GM18868 (cell line): ENCODE measurements around the gene STK32B.

Source experiments
- ATAC-seq: cut with Tn5 transposase; IDR thresholded peaks from one replicate; pipeline ENCODE4 v1.9.1; 2021; ENCODE audit warnings: mild to moderate bottlenecking, moderate library complexity; ENCODE audit not compliant: unreplicated experiment

Gene STK32B

DNA sequence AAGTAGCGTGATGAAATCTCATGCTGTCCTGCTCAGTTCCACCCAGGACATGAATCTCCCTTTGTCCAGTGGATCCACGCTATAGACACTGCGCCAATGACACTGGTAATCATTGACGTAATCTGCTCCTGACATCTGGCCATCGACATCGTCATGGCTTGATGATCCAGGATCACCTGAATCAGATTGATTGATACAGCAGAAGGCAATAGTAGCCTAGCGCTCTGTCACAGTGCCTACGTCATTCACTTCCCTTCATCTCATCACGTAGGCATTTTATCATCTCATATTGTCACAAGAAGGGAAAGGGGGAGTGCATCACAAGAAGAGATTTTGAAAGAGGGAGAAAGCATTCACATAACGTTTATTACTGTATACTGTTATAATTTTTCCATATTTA, 68.8 kb downstream of the STK32B start:
- no peak for ATAC-seq

DNA sequence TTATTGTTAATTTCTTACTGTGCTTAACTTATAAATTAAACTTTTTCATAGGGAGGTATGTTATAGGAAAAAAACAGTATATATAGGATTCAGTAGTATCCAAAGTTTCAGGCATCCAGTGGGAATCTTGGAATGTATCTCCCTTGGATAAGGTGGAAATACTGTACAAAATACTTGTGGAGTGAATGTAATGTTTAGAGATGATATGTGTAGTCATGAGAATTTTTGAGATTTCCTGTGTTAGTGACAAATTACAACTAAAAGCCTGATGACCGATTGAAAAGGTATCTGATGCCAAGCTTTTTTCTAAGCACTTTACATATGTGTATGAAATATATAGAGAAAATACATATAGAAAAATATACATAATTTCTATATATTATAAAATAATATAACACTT, 69.2 kb downstream of the STK32B start:
- ATAC-seq = no peak

DNA sequence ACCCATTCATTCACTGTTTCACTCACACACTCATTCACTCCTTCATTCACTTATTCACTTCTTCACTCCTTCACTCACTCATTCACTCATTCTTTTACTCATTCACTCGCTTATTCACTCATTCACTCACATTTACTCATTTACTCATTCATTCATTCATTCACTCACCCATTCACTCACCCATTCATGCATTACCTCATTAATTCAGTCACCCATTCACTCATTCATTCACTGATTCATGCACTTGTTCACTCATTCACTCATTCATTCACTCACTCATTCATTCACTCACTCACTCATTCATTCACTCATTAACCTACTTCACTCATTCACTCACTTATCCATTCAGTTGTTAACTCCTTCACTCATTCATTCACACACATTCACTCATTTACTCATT, 70.8 kb downstream of the STK32B start:
- no peak for ATAC-seq

DNA sequence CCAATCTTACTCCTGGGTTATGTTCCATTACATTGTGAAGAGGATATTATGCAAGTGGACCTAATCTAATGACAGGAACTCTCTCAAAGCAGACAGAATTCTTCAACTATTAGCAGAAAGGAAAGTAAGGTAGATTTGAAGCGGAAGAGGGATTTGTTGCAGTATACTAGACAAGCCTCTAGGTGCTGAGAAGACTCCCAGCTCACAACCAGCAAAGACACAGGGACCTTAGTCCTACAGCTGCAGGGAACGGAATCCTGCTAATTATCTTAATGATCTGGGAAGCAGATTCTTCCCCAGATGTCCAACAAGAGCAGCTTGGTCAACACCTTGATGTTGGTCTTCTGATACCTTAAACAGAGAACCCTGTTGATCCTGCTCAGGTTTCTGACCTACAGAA, 73.6 kb downstream of the STK32B start:
- no peak for ATAC-seq

DNA sequence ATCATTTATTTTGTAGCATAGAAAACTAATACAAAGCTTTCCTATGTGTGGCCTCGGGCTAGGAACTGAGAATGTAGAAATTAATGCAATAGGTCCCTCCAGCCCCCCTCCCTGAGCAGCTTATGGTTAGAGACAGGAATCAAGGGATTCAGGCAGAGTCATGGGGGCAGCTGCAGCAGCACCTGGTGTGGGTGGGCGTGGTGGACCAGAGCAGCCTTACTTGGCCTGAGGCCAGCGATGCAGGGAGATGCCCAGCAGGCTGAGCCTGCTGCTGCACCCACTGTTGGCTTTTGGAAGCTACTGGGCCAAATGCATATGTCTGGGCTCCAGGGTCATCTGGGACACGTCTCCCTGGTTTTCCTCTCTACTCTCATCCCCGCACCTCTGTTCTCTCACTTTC, 74.0 kb downstream of the STK32B start:
- no peak for ATAC-seq

DNA sequence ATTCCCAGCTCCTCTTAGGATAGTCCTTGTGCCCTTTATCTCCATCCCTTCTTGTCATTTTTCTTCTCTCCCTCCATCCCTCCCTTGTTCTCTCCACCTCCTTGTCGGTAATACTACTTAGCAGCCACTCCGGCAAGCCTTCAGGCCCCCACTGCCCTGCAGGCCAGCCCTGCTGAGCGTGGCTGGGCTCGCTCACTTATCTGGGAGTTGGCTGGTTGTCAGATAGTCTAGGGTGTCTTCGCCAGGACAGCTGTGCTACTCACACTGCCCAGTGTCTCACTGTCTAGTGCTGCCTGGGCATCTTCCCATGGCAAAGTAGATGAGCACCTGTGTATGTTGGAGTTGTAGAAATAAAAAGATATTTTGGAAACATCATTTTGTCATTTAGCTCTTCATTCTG, 75.0 kb downstream of the STK32B start:
- ATAC-seq = no peak

DNA sequence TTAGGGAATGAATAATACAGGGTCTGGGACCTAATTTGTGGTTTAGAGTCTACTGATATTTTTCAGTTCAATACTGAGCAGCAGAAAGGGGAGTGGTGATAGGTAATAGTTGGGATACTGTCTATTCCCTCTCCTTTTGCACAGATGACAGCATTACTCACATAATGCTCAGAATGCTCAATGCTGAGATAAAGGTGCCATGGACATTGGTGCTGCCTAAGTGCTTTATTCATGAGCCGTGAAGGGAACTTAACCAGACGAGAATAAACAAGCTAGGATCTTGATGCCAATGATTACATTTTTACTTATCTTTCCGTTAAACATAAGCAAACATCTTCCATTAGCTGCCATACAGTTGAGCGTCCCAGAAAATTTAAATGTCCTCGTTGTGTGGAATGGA, 75.6 kb downstream of the STK32B start:
- ATAC-seq = no peak

DNA sequence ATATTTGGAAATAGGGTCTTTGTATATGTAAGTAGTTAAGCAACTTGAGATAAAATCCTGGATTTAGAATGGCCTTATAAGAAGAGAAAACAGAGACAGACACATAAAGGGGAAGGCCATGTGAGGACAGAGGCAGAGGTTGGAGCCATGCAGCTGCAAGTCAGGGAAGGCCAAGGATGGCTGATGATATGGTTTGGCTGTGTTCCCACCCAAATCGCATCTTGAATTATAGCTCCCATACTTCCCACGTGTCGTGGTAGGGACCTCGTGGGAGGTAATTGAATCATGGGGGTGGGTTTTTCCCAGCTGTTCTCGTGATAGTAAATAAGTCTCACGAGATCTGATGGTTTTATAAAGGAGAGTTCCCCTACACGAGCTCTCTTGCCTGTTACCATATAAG, 76.3 kb downstream of the STK32B start:
- ATAC-seq = no peak

DNA sequence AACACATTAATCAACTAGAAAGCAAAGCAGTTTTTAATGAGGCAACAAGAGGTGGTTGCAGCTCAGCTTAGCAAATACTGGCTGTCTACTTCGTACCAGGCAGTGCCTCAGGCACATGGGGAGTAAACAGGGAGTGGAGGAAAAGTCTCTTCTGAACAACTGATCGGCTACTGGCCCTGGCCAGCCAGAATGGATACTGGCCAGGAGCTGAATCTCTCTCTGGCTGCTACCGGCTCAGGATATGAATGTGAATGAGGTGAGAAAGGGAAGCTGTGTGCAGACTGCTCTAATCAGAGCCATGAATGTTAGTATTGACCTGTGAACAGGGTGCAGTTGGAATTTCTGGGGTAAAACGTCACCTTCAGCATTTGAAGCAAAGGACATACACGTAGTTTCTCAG, 77.3 kb downstream of the STK32B start:
- ATAC-seq = no peak

DNA sequence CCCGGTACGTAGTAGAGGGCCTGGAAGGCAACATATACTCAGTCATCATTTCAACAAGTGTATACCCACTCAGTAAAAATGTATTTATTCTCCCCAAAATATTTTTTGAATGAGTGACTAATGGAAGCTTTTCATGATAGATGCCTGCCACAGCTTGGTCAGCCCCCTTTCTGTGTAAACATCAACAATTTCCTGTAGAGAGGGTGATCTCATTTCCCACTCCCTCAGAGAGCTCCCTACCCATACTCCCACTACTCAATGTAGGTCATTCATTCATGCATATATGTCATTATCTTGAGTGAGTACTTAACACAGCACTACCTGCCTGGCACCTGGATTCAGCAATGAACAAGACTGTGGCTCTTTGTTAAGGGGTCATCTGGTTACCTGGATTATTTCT, 81.9 kb downstream of the STK32B start:
- ATAC-seq = no peak

DNA sequence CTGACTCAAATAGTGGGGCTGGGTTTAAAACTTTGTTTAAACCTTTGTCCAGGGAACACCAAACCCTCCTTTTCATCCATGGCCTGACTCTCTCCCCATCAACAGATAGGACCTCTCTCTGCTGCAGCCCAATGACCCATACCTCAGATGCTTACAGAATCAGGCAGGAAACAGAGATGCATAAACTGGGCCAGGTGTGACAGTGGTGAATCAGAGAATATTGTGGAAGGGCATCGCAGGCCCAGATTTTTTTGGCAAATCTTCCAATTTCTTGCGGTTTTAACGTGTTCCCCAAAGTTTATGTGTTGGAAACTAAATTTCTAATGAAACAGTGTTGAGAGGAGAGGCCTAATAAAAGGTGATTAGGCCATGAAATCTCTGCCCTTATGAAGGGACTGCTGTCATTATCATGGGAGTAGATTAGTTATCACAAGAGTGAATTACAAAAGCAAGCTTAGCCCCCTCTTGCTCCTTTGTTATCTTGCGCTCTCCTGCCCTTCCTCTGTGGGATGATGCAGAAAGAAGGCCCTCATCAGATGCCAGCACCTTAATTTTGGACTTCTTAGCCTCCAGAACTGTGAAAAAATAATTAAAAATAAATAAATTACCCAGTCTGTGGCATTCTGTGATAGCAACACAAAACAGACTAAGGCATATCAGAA, 82.8 kb downstream of the STK32B start:
- ATAC-seq = no peak

DNA sequence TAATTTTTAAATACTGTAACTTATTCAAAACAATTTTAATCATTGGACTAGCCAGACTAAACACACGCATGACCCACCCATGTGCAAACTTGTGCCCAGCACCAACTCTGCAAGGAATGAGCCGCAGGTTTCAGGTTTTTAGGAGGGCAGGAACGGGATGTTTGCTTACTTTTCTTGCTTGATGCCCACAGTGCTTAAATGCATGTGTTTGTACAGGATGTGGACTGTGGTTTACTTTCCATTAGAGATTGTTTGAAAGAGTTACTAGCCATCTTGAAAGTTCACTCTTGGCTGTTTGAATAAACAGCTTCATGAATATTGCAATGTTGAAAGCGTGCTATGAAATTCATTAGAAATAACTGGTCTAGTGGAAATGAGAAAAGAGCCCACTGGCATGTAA, 83.3 kb downstream of the STK32B start:
- ATAC-seq = no peak

DNA sequence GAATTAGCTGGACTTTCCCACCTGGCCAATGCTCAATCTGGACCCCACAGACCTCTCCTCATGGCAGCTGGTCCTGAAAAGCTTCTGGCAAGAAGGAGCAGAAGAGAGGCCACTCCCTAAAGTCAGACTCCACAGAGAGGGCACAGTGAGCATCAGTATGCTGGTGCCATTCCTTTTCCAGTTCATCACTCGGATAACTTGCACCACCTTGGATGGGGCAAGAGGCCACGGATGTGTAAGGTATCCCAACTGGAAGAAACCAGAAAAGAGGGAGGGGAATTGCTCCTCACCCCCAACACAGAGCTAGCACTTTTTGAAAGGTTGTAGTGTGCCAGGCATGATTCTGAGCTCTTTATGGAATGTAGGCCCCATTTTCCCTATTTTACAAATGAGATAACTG, 85.9 kb downstream of the STK32B start:
- no peak for ATAC-seq

DNA sequence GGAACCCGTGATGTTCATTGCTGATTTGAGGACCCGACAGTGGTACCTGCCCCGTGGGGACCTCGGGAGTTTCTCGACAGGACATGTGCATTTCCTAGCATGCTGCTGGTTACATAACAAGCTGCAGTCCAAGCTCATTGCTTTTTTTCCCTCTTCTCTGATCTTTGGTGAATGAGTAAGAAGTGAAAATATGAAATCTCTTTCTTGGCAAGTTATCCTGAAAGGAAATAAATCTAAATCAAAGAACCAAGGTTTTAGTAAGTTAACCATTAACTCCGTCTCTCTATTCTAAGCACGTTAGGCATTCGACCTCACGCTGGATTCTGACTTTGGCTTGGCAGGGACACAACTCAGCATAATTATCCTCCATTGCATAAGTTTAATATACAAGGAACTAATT, 86.6 kb downstream of the STK32B start:
- no peak for ATAC-seq

DNA sequence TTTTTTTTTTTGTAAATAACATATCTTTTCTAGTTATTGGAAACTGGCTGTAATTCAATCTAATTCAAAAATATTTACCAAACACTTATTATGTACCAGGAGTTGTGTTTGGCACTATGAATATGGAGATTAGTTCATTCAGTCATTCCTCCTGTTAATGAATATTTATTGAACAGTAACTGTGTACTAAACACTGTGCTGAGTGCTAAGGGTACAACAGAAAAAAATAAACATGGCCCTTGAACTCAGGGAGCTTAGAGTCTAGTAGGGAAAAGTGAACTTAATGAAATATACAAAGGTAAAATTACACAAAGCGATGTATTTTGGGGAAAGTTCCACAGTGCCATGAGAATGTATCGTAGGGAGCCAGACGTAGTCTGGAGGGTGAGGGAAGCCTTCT, 87.1 kb downstream of the STK32B start:
- ATAC-seq = no peak

DNA sequence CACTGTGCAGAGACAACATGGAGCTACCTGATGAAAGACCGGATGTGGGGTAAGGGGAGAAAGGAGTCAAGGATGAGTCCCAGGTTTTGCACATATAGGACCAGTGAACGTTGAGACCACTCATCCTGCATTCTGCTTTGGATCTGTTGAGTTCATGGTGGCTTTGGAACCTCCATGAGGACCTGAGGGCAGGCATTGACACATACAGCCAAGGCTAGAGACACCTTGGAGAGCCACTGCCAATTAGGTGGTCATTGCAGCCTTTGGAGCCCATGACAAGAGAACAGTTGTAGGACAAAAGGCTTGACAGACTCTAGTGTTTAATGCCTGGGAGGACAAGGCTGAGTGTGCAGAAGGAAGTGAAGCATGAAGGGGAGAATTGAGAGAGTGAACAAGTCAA, 87.9 kb downstream of the STK32B start:
- no peak for ATAC-seq

DNA sequence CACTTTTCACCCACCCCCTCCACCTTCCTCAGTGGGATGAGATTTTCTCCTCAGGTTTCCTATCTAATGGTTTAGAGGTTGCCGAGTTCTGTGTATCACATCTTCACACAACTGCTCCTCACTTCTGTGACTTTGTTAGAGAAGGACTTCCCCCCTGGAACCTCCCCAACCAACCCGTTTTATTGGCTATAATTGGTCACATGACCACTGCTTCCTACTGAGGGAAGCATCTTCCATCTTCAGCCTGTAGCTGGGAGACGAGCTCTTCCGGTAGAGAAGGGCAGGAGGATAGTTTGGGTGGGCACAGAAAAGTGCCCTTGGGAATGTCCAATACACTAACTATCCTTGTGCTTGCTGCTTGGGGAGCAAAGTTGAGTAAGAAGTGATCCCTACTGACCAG, 90.5 kb downstream of the STK32B start:
- ATAC-seq = no peak

DNA sequence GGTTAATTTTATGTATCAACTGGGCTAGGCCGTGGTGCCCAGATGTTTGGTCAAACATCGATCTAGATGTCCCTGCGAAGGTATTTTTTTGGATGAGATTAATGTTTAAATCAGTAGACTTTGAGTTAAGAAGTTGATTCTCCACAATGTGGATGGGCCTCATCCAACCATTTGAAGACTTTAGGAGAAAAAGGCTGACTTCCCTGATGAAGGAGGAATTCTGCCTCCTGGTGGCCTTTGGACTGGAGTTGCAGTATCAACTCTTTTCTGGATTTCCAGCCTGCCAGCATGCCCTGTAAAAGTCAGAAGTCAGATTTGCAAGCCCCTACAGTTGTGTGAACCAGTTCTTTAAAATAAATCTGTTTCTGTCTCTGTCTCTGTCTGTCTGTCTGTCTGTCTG, 91.4 kb downstream of the STK32B start:
- ATAC-seq = no peak

DNA sequence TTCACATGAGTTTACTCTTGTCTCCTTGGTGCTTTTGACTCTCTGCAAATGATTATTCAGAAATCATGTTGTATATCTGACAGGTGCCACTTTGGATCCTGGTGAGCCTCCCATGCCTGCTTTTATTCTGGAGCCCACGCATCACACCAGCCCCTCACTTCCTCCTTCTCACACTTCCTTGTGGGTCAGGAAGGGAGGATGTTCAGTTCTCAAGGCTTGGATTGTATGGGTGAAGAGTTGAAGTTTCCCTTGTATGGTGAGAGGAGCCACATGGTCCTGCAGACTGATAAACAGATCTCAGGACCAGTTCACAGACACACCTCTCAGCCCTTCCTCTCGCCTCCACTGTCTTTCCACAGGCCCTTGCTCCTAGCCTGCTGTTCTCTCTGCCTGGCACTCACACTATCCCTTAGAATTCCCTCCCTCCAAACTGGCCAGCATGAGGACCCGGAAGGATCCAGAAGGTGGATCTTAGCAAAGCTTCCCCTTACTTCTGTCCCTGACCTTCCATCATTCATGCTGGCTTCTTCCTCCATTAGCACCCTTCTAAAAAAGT, 92.1 kb downstream of the STK32B start:
- ATAC-seq = no peak

DNA sequence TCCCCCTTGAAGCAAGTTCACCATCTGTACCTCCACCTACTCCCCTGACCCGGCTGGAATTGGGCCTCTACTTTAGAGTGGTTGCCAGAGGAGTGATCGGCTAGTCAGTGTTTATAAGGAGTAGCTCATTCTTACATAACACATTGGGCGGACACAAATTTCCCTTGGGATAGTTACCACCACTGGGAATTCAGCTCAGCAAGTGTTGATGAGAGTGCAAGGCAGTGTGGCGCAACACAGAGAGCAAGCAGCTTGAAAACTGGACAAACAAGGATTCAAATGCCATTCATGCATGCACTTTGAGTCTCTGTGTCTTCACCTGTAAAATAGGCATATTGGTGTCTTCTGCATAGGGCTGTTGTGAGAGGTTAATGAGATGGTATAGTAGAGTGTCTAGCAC, 92.7 kb downstream of the STK32B start:
- no peak for ATAC-seq

DNA sequence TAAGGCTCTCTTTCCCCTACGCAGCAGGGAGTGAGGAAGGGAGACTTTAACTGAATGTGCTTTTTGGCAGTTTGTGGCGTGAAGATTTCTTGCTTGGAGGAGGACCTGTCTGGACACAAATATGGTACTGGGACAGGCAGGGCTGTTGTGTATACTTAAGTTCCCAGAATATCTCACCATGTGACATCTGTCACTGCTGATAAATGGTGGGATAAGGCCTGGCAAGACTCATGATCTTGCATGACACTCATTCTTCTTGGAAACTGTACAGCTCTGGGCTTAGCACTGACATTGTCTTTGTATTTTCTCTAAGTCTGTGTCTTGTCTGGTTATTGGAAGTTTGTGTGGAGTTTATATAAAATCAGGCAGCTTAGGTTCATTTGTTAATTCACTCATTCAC, 93.1 kb downstream of the STK32B start:
- no peak for ATAC-seq

DNA sequence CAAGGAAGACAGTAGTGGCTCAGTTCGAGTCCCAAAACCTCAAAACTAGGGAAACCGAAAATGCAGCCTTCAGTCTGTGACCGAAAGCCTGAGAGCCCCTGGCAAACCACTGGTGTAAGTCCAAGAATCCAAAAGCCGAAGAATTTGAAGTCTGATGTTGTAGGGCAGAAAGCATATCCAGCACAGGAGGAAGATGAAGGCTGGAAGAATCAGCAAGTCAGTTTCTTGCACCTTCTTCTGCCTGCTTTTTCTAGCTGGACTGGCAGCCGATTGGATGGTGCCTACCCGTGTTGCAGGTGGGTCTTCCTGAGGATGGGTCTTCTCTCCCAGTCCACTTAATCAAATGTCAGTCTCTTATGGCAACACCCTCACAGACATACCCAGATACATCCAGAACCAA, 95.0 kb downstream of the STK32B start:
- ATAC-seq = no peak

DNA sequence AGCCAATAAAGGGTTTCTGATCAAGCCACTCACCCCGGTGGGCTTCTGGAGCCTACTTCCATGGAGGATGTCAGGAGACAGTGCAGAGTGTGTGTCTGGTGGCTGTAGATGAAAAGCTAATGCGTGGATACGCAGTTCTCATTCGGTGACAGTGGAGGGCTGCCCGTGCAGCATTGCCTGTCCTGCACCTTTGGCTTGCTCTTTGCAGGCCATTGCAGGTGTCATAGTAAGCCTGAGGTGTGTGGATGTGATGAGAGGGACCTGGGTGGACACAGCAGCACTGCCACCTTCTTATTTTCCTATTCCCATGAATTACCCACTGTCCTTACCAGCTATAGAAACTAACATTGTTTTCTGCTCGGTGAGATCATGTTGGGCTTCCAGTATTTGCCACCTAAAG, 101.2 kb downstream of the STK32B start:
- no peak for ATAC-seq
